GM18499 (cell line): ENCODE results near the gene LRRC4B.
"Not testable (repeated sequence)": the region's sequence is repeated elsewhere in the genome, so short reads cannot be mapped to it uniquely, and the experiment has no call there.

Source experiments
- ATAC-seq: cut with Tn5 transposase; IDR thresholded peaks from one replicate; pipeline ENCODE4 v1.9.1; 2021; ENCODE audit warnings: moderate number of reproducible peaks; ENCODE audit not compliant: insufficient read depth, unreplicated experiment

LRRC4B gene

DNA sequence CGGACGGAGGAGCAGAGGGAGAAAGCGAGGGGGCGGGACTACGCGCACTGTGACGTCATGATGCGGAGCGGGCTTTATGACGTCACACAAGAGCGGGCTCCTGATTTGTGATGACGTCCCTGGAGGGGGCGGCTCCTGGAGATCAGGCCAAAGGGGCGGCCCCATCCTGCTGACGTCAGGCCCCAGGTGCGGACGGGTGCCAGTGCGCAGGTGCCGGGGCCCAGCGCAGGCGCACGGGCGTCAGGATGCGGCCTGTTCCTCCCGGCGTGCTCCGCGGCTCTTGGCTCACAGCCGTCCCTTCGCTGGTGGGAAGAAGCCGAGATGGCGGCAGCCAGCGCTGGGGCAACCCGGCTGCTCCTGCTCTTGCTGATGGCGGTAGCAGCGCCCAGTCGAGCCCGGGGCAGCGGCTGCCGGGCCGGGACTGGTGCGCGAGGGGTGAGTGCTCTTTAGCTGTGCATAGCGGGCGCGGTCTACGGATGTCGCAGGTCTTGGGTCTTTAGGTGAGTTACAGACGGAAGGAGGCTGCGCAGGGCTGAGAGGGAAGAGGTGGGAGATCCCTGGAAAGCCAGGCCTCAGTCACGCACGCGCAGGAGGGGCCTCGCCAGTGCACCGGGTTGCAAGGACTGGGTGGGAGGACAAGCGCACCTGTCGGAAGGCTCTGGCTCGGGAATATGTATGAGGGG, 91.9 kb downstream of the LRRC4B start, which contains the start of the genes EMC10 and GARIN5A:
Gene EMC10, plus strand, starts transcription at position 284 of the 683 bp plus-strand sequence. Its CDS starts 38 bp downstream, at position 322.
Gene GARIN5A, minus strand, starts transcription at position 625 of the 683 bp plus-strand sequence. Its CDS starts 460 bp downstream, at position 165.
- peak; percentile 41 for ATAC-seq

GRCh38 chr19:50475736-50476223, 92.5 kb downstream of the LRRC4B start:
- no peak for ATAC-seq

- no peak for ATAC-seq
Observed at GRCh38 chr19:50475101-50475568, 93.1 kb downstream of the LRRC4B start.

GRCh38 chr19:50473336-50473735, 94.9 kb downstream of the LRRC4B start:
- not testable (repeated sequence) for ATAC-seq

DNA sequence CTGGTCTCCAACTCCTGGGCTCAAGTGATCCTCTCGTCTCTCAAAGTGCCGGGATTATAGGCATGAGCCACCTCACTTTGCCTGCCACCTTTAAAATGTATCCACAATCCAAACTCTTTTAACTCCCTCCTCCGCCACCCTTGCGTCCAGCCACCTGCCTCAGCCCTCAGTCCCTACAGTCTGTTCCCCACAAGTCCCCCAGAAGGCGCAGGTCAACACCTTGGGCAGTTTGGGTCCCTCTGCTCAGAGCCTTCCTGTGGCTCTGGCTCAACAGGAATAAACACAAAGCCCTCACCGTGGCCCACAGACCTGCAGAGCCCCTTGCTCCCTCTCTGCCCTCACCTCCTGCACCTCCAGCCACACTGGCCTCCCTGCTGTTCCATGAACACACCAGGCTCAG, 99.4 kb downstream of the LRRC4B start:
- no peak for ATAC-seq

- no peak for ATAC-seq
Observed at GRCh38 chr19:50467566-50467965, 100.7 kb downstream of the LRRC4B start.
